Femur (tissue), 1 donor: ENCODE measurements around the gene RINL.

Experiments
- DNase-seq: peaks from one replicate; pipeline ENCODE4 v3.0.0-alpha.2; 2017

Gene RINL

GRCh38 chr19:38877781-38878574 lies at the start of gene RINL:
RINL (minus strand) TSS chr19:38878275; CDS start chr19:38876742, 1,533 bp downstream.
- DNase-seq: peak; percentile 53

GRCh38 chr19:38924388-38924787 lies 46.3 kb upstream of the RINL start:
- DNase-seq: no peak

GRCh38 chr19:38922482-38922881 lies 44.4 kb upstream of the RINL start:
- no peak for DNase-seq

- DNase-seq: no peak
Observed at GRCh38 chr19:38921420-38922274, 43.6 kb upstream of the RINL start.

GRCh38 chr19:38920602-38921419 lies 42.7 kb upstream of the RINL start:
- DNase-seq: no peak

DNA sequence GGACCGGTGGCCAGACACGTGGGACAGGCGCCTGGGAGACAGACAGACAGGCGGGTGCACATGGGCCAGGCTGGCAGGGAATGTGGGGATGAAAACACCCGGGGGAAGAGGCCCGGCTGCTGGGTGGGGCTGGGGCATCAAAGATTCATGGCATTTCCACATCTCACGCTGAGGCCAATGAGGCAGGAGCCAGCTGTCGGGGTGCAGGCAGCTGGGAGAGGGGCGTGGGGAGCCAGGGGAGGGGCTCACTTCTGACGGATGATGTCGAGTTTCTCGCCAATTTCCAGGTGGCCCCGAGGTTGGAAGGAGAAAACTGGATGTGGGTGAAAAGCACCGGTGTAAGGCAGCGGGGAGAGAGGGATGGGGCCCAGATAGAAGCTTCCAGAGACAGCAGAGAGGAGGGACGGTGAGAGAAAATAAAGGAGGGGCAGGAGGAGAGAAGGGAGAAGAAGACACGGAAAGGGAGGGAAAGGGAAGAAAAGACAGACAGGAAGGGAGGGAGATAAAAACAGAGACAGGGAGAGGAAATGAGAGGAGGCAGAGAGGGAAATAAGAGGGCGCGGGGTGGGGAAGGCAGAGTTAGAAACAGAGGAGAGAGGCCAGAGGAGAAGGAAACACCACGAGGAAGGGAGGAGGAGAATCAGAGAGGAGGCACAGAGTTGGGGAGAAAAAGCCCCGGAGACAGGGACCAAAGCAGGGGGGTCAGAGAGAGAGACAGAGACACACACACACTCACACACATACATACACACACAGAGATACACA lies 41.9 kb upstream of the RINL start:
- no peak for DNase-seq

GRCh38 chr19:38918526-38918925 lies 40.5 kb upstream of the RINL start:
- DNase-seq: no peak

GRCh38 chr19:38917921-38918491 lies 39.9 kb upstream of the RINL start:
- no peak for DNase-seq

DNA sequence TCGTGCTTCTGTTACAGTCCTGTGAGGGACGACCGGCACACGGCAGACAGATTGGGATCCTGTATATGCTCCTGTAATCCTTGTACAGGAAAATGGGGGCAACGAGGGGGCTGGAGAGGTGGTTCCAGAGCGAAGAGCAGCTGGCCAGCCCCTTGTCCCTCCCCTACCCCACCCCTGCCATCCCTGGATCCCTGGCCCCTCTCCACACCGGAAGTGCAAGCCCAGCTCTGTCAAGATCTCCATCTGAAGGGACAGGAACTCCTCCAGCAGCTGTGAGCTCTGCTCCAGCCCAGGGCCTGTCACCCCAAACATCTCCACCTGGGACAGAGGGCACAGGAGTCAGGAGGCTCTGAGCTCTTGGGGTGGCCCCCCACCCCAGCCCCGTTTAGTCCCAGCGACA lies 39.4 kb upstream of the RINL start:
- DNase-seq: no peak

DNA sequence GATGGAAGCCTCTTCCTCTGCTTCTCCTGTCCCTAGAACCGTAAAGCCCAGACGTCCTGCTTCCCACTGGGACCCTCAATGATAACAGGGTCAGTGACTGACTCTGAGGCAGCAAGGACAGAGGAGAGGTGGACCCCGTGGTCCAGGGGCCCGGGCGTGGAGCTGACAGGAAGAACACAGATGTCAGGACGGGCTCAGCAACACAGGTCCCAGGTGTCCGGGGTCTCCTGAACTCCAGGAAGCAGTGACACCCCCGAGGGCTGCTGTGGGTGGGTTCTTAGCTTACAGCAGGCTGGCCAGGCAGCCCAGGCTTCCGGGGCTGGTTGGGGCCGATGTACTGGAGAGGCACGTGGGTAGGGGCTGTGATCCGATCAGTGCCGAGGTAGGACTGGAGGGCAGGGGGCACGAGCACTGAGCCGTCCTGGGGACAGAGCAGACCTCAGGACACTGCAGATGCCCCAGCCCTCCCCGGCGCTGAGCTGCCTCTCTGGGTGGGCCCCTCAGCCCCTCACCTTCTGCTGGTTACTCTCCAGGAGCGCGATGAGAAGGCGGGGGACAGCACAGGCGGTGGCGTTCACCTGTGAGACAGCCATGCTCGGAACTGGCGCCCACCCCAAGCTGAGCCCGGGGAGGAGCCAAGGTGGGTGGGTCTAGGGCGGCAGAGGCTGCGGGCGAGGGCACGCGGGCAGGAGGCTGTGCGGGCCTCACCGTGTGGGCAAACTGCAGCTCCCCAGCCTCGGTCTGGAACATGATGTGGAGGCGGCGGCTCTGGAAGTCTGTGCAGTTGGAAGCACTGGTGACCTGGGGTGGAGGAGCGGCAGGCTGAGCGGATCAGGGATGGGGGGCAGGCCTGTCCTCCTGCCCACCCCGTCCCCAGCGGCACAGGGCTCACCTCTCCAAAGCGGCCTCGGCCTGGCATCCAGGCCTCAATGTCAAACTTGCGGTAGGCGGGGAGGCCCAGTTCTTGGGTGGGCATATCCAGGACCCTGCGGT lies 37.5 kb upstream of the RINL start:
- DNase-seq: no peak

DNA sequence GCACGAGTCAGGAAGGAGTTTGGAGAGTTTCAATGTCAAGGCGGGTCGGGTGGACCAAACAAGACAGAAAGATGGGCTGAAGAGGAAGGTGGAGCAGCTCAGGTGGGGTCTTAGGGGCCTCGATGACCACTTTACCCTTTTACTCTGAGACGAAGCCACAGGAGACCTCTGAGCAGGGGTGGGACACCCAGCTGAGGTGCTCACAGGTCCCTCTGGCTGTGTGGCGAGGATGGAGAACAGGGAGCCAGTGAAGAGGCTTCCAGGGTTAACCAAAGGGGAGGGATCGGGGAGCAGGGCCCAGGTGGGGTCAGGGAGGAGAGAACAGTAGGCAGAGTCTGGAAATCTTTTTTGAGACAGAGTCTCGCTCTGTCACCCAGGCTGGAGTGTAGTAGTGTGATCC lies 35.9 kb upstream of the RINL start:
- DNase-seq: no peak

- DNase-seq: no peak
Observed at GRCh38 chr19:38912600-38913514, 34.8 kb upstream of the RINL start.

GRCh38 chr19:38911388-38912001 lies 33.4 kb upstream of the RINL start:
- peak; percentile 15 for DNase-seq

GRCh38 chr19:38910488-38910887 lies 32.4 kb upstream of the RINL start:
- DNase-seq: no peak

DNA sequence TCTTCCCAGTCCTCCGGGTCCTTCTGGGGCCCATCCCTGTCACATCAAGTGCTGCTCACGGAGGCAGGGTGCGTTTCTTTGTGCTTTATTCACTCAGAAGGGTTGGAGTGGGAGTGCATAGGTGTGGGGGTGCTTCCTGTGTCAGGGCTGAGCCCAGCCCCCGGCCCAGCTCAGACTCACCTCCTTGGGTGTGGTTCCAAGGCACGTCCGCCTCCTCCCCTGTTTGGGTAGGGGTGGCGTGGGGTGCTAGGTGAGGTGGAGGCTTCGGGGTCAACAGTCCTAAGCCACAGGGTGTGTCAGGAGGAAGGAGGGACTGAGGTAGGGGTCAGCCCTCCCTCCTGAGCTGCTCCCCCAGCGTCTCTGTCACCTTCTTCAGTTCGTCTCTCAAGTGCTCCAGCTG lies 30.8 kb upstream of the RINL start:
- DNase-seq: no peak

DNA sequence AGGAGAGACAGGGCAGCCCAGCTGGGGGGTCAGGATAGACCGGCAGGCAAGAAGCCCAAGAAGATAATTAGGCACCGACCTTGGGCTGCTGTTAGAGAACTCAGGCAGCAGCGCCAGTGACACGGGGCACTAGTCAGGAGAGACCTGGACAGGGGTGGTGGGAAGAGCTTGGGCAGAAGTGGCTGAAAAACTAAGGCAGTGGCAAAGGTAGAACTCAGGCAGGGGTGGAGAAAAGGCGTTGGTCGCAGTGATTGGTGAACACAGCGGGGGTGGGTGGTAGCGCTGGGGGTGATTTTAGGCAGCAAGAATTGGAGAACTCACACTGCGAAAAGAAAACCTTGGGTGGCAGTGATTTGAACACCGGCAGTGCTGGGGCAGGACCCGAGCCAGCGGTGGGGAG lies 29.6 kb upstream of the RINL start:
- DNase-seq: no peak

GRCh38 chr19:38907227-38907626 lies 29.2 kb upstream of the RINL start:
- no peak for DNase-seq

DNA sequence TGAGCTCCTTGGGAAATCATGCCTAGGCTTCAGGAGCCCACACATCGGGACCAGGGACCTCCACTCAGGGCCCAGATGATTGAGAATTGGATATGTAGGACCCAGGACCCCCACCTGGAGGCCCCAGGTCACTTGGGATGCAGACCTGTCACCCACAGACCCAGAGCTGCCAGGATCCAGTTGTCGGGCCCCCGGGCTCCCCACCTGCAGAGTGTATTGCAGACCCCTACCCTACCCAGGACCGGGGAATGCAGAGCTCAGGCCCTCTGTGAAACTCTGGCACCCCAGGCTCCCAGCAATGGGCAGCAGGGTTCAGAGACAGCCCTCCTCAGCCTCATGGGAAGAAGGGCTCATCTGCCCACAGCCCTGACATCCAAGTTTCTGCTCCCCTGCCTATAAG lies 27.5 kb upstream of the RINL start:
- DNase-seq: no peak
